Effector memory CD4-positive, alpha-beta T cell (primary cell): Measurements from ENCODE around the gene IGSF21.

Source experiments
- DNase-seq, 3 donors: peaks; one replicate each; pipeline ENCODE4 v3.0.0-alpha.2; 2020
- H3K27ac ChIP-seq: 2 replicates; pipeline ENCODE4 v1.7.0; 2013; ENCODE audit warnings: mild to moderate bottlenecking, low read length, moderate library complexity; ENCODE audit not compliant: insufficient read depth, poor library complexity, severe bottlenecking
- H3K27me3 ChIP-seq: replicated peaks from 2 replicates; pipeline ENCODE4 v1.7.0; 2013; ENCODE audit warnings: mild to moderate bottlenecking, low read length; ENCODE audit not compliant: insufficient read depth, control insufficient read depth, poor library complexity, severe bottlenecking
- H3K36me3 ChIP-seq: 2 replicates; pipeline ENCODE4 v1.7.0; 2013; ENCODE audit warnings: mild to moderate bottlenecking, low read length, moderate library complexity; ENCODE audit not compliant: control insufficient read depth, insufficient read depth
- H3K4me1 ChIP-seq: 2 replicates; pipeline ENCODE4 v1.7.0; 2013; ENCODE audit warnings: low read length, mild to moderate bottlenecking; ENCODE audit not compliant: control insufficient read depth, insufficient read depth, poor library complexity, severe bottlenecking
- H3K4me3 ChIP-seq: 2 replicates; pipeline ENCODE4 v1.7.0; 2013; ENCODE audit warnings: low read length, low read depth, mild to moderate bottlenecking; ENCODE audit not compliant: insufficient read depth, poor library complexity, severe bottlenecking
- H3K9me3 ChIP-seq: 2 replicates; pipeline ENCODE4 v1.7.0; 2013; ENCODE audit warnings: mild to moderate bottlenecking, low read length, moderate library complexity; ENCODE audit not compliant: control insufficient read depth

IGSF21 gene

GRCh38 chr1:18188820-18189517, 81.4 kb downstream of the IGSF21 start:
- Histone ChIP-seq H3K27me3 (no peaks in the 10 kb centered on the region), H3K36me3 (no peaks in the 10 kb centered on the region), H3K27ac (no peak overlapping the region), H3K9me3 (no peaks in the 10 kb centered on the region), H3K4me3 (no peak overlapping the region), H3K4me1 (no peaks in the 10 kb centered on the region)
- no peak for DNase-seq

GRCh38 chr1:18190598-18190997, 83.0 kb downstream of the IGSF21 start:
- no peak overlapping the region for H3K4me3 ChIP-seq

GRCh38 chr1:18191037-18191436, 83.4 kb downstream of the IGSF21 start:
- no peaks in the 10 kb centered on the region for H3K36me3 ChIP-seq
- no peaks in the 10 kb centered on the region for H3K27me3 ChIP-seq
- H3K9me3 ChIP-seq: no peaks in the 10 kb centered on the region
- H3K27ac ChIP-seq: no peak overlapping the region
- no peak overlapping the region for H3K4me3 ChIP-seq
- H3K4me1 ChIP-seq: no peaks in the 10 kb centered on the region
- DNase-seq: no peak

More at GRCh38 chr1:18190598-18190997, 83.0 kb downstream of the IGSF21 start:
- H3K27me3 ChIP-seq: no peaks in the 10 kb centered on the region
- H3K36me3 ChIP-seq: no peaks in the 10 kb centered on the region
- no peak overlapping the region for H3K27ac ChIP-seq
- no peaks in the 10 kb centered on the region for H3K9me3 ChIP-seq
- no peak for DNase-seq
- no peaks in the 10 kb centered on the region for H3K4me1 ChIP-seq

- H3K27ac ChIP-seq: no peak overlapping the region
- no peaks in the 10 kb centered on the region for H3K27me3 ChIP-seq
- no peaks in the 10 kb centered on the region for H3K4me1 ChIP-seq
- no peak overlapping the region for H3K4me3 ChIP-seq
- no peaks in the 10 kb centered on the region for H3K36me3 ChIP-seq
- H3K9me3 ChIP-seq: no peaks in the 10 kb centered on the region
- no peak for DNase-seq
Measured at GRCh38 chr1:18191481-18192155, 84.0 kb downstream of the IGSF21 start.

- no peak for DNase-seq
- no peak overlapping the region for H3K4me3 ChIP-seq
- no peaks in the 10 kb centered on the region for H3K4me1 ChIP-seq
- no peaks in the 10 kb centered on the region for H3K9me3 ChIP-seq
- H3K27me3 ChIP-seq: no peaks in the 10 kb centered on the region
- no peak overlapping the region for H3K27ac ChIP-seq
- H3K36me3 ChIP-seq: no peaks in the 10 kb centered on the region
Measured at GRCh38 chr1:18192182-18192581, 84.6 kb downstream of the IGSF21 start.

GRCh38 chr1:18192974-18193373, 85.4 kb downstream of the IGSF21 start:
- no peaks in the 10 kb centered on the region for H3K4me1 ChIP-seq
- H3K4me3 ChIP-seq: no peak overlapping the region
- H3K36me3 ChIP-seq: no peaks in the 10 kb centered on the region
- no peak overlapping the region for H3K27ac ChIP-seq
- no peaks in the 10 kb centered on the region for H3K9me3 ChIP-seq
- no peak for DNase-seq
- no peaks in the 10 kb centered on the region for H3K27me3 ChIP-seq

- peaks cover 3% of the 10 kb centered on the region for H3K27me3 ChIP-seq
- no peak overlapping the region for H3K4me3 ChIP-seq
- no peaks in the 10 kb centered on the region for H3K36me3 ChIP-seq
- no peaks in the 10 kb centered on the region for H3K9me3 ChIP-seq
- no peaks in the 10 kb centered on the region for H3K4me1 ChIP-seq
- no peak for DNase-seq
- H3K27ac ChIP-seq: no peak overlapping the region
Measured at GRCh38 chr1:18197299-18197698, 89.7 kb downstream of the IGSF21 start.

- H3K27ac ChIP-seq: no peak overlapping the region
- H3K36me3 ChIP-seq: no peaks in the 10 kb centered on the region
- no peak overlapping the region for H3K4me3 ChIP-seq
- H3K9me3 ChIP-seq: no peaks in the 10 kb centered on the region
- peaks cover 3% of the 10 kb centered on the region for H3K27me3 ChIP-seq
- DNase-seq: no peak
- H3K4me1 ChIP-seq: no peaks in the 10 kb centered on the region
Measured at GRCh38 chr1:18198260-18198659, 90.7 kb downstream of the IGSF21 start.

- no peak overlapping the region for H3K4me3 ChIP-seq
- no peaks in the 10 kb centered on the region for H3K9me3 ChIP-seq
- H3K4me1 ChIP-seq: no peaks in the 10 kb centered on the region
- H3K27me3 ChIP-seq: peaks cover 3% of the 10 kb centered on the region
- no peaks in the 10 kb centered on the region for H3K36me3 ChIP-seq
- no peak overlapping the region for H3K27ac ChIP-seq
- DNase-seq: no peak
Measured at GRCh38 chr1:18199462-18199861, 91.9 kb downstream of the IGSF21 start.

GRCh38 chr1:18200136-18200717, 92.6 kb downstream of the IGSF21 start:
- Histone ChIP-seq H3K36me3 (no peaks in the 10 kb centered on the region), H3K4me3 (no peak overlapping the region), H3K27ac (no peak overlapping the region), H3K27me3 (peaks cover 3% of the 10 kb centered on the region), H3K9me3 (no peaks in the 10 kb centered on the region), H3K4me1 (no peaks in the 10 kb centered on the region)
- DNase-seq: no peak
